ENCODE results near the gene STIM1.

STIM1 gene

DNA sequence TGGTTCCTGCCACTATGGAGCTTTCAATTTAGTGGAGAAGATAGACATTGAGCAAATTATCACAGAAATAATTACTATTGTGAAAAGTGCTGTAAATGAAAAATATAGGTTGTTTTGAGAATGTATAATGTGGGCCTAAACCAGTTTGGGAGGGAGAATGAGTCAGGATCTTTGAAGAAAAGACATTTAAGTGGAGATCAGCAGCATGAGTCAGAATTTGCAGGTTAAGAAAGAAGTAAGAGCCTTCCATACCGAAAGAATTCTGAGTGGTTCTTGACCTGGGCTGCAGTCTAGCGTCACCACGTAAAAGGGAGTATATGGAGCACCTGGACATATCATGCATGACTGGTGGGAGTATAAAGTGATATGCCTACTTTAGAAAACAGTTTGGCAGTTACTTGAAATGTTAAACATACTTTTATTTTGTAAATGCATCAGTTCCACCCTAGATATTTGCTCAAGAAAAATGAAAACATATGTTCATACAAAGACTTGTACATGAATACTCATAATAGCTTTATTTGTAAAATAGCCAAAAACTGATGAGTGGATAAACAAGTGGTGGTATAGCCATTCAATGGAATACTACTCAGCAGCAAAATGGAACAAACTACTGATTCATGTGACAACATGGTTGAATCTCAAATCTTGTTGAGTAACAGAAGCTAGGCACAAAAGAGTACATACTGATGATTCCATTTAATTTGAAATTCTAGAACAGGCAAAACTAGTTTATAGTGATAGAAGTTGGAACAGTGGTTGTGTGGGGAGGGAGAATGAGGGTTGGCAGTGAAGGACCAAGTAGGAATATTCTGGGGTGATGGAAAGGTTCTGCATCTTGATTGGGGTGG is 99.2 kb downstream of the STIM1 start:
- peak; percentile 63 to 66 for ATAC-seq

DNA sequence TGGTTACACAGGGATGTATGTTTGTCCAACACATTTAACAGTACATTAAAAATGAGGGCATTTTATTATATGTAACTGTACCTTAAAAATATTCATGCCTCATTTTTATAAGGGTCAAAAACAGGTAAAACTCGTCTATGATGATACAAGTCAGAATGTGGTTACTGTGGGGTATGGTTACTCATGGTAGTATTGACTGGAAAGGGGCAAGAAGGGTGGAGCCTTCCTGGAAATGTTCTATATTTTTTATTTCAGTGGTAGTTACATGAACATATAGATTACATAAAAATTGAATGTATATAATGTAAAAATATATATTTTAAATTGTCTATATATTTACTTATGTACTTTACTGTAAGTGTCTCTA is 99.8 kb downstream of the STIM1 start:
- ATAC-seq = peak; percentile 61 to 67

DNA sequence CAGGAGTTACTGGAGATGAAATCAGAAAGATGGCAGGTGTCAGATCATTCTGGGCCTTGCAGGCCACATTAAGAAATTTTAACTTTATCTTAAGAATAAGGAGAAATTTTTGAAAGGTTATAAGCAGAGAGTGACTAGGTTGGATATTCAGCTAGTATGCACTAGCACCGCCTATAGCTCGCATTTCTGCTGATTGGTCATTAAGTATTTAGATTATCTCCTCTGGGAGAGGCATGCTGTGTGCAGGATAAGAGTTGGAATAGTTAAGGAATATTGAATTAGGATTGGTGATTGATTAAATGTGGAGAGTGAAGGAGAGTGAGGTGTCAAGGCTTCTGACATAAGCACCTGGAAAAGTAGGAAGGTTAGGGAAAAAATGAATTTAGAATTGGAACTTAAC is 100.6 kb downstream of the STIM1 start:
- no peak for ATAC-seq

DNA sequence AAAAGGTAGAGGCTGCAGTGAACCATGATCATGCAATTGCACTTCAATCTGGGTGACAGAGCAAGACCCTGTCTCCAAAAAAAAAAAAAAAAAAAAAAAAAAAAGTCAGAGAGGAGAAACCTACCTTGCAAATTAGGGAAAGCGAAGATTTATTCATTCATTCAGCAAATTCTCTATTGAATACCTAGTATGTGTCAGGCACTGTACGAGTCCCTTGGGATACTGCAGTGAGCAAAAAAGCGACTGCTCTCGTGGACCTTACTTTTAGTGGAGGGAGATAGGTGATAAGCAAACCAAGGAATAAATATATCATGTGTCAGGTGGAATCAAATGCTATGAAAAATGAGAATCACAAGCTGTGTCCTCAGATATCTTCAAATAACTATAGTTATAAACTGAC is 101.3 kb downstream of the STIM1 start:
- no peak for ATAC-seq

DNA sequence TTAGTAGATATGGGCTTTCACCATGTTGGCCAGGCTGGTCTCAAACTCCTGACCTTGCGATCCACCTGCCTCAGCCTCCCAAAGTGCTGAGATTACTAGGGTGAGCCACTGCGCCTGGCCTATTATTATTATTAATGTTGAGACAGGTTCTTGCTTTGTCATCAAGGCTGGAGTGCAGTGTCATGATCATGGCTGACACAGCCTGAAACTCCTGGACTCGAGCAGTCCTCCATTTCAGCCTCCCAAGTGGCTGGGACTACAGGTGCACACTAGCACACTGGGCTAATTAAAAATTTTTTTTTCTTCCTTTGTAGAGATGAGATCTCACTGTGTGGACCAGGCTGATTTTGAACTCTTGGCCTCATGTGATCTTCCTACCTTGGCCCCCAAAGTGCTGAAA is 102.0 kb downstream of the STIM1 start:
- no peak for ATAC-seq

DNA sequence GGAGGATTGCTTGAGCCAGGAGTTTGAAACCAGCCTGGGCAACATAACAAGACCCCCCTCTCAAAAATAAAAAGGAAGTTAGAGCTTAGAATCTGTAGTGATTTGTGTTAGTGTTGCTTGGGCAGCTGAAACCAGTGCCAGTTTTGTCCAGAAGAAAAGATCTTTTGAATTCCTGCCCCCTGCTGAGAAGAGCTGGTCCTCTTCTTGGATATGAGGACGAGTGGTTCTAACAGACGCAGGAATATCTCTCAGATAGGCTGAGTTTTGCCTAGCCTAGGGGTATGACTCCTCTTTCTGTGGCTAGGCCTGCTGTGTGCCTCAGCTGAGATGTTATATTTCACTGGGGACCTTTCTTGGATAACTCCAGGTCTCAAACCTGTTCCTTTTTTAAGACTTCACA is 102.8 kb downstream of the STIM1 start:
- ATAC-seq = no peak

DNA sequence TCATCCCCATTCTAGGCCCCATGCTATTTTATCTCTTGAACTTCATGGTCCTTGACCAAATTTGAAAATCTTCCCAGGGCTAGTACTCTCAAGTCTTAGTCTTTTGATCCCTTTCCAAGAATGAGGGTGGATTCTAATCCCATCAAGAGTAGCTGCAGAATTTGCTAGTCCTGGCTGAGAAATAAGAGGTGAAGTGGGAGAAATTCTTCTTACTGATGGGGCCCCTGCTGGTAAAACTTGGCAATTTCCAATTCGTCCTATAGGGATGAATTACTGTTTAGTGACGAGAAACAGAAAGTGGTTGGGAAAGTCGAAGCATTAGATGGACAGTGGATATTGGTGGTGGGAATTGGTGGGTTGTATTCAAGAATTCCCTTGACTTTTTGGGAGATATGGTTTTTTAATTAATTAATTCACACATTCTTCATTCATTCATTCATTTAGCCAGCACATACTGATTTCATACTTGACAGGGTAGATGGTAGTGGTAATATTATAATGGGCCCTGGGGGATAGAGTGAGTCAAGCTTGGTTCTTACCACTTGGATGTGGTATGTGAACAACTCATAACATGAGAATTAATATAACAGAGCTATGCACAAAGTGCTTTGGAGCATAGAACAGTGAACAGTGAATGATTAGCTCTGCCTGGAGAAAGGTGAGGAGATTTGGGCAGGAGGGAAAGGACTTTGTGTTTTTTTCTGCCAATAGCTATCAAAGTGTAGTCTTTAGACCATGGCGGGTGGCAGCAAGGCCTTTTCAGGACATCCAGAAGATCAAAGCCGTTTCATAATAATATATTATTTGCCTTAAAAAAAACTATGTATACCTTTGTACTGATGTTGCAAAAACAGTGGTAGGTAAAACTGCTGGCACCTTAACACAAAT is 103.8 kb downstream of the STIM1 start:
- peak; percentile 83 to 85 for ATAC-seq

DNA sequence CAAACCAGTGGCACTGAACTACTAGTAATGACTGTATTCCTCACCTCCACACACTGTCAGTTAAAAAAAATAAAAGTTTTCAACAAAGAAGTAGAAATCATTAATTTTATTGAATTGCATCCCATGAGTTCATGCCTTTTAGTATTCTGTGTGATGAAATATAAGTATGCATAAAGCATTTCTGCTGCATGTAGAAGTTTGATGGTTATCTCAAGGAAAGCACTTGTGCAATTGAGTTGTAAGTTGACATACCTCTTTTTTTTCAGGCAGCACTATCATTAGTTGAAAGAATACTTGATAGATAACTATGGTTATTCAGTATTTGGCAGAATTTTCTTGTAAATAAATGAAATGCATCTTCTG is 104.4 kb downstream of the STIM1 start:
- no peak for ATAC-seq

DNA sequence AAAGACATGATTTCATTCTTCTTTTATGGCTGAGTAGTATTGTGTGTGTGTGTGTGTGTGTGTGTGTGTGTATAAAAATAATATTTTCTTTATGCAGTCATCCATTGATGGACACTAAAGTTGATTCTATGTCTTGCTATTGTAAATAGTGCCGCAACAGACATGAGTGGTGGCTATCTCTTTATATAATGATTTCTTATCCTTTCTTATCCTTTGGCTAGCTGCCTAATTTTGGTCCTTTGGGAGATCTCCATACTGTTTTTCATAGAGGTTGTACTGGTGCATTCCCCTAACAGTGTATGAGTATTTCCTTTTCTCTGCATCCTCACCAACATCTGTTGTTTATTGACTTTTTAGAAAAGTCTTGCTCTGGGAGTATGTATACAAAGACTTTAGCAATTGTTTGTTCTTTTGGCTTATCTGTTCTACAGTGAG is 107.0 kb downstream of the STIM1 start:
- no peak for ATAC-seq

DNA sequence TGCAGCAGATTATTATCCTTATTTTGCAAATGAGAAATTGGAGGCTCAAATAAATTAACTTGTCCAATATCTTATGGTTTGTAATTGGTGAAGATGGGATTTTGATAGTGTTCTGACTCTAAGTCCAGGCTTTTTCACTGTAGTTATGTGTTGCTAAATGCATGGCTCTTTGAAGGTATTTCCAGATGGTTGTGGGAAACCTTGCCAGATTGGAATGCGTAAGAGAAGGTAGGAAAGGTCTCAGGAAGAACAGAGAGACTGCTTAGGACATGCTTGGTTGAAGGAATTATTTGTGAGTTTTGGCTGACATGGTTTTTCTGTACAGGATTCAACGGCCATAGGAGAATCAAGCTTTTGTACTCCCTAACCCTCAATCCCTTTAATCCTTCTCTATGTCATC is 108.6 kb downstream of the STIM1 start:
- ATAC-seq = no peak

DNA sequence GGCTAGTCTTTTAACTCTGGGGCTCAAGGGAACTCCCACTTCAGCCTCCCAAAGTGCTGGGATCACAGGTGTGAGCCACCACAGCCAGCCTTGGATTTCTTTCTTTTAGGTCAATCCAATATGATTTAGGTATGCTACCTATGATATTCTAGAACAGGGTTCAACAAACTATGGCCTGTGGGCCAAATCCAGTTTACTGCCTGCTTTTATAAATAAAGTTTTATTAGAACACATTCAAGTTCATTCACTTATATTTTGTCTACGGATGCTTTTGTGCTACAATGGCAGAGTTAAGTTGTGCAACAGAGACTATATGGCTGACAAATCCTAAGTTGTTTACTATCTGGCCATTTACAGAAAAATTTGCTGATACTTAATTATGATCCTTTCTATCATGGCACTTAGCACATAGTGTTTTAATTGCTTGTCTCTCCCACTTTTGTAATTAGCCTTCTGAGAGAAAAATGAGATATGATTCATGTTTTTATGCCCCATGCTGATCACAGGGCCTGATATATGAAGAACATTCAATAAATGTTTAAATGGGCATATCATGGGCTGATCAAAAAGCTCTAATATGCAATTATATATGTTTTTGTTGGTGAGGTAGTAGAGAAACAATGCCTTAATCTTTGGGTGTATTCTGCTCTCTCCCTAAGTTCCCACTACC is 109.6 kb downstream of the STIM1 start:
- no peak for ATAC-seq

DNA sequence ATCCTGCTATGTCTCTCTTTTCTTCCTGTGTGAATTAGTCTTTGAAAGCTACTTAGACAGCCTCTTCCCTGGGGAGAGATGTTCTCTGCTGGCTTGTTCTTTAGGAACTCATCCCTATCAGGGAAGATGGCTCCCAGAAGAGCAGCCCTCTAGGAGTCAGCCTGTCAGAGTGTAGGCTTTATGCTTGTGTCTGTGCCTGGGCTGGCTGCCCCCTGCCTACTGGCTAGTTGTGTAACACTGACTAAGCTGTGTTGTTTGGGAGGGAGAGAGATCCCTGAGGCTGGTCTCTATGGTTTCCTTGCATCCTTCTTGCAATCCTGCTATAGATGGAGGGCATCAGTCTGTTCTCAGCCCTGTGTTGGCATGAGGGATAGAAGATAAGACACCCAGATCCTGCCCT is 112.2 kb downstream of the STIM1 start:
- no peak for ATAC-seq

DNA sequence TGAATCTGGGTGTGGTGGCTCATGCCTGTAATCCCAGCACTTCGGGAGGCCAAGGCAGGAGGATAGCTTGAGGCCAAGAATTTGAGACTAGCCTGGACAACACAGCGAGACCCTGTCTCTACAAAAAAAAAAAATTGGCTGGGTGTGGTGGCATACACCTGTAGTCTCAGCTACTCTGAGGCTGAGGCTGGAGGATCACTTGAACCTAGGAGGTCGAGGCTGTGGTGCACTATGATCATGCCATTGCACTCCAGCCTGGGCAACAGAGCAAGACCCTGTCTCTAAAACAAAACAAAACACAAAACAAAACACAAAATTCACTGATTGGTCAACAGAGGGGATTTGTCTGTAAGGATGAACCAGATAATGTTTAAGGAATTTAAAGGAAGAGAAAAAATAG is 113.7 kb downstream of the STIM1 start:
- ATAC-seq = no peak

DNA sequence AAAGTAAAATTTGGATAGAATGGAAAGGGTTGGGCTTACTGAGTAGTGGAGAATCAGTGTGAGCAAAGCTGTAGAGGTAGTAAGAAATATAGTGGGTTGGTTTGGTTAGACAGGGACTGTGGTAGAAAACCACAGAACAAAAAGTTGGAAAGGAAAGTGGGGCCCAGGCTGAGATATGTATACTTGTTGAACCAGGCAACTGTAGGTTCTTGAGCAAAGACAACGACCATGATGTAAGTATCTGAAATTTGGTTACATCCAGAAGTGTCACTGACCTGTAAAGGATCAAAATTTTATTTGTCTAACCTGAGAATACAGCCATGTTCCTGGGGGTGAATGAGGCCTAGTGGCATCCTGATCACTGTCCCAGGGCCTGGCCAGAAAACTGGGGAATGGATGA is 114.1 kb downstream of the STIM1 start:
- peak; percentile 51 to 60 for ATAC-seq

DNA sequence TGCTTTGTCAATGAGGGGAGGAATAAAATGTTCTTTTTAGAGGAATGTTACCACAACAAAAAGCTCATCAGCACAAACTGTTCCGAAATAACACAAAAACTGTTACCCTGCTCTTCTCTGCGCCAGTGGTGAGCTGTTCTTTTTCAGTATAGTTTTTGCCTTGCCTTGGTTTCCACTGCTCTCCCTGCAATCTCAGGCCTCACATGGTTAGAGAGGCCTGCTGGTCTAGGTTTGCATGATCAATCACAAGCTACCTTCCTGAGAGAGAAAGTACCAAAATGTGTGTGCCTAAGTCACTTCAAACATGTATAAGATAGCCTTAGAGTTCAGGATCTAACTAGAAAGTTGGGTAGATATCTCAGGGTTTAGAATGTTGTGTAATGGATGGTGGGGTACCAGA is 114.6 kb downstream of the STIM1 start:
- ATAC-seq = peak in 1 of 2 donors; percentile 42

DNA sequence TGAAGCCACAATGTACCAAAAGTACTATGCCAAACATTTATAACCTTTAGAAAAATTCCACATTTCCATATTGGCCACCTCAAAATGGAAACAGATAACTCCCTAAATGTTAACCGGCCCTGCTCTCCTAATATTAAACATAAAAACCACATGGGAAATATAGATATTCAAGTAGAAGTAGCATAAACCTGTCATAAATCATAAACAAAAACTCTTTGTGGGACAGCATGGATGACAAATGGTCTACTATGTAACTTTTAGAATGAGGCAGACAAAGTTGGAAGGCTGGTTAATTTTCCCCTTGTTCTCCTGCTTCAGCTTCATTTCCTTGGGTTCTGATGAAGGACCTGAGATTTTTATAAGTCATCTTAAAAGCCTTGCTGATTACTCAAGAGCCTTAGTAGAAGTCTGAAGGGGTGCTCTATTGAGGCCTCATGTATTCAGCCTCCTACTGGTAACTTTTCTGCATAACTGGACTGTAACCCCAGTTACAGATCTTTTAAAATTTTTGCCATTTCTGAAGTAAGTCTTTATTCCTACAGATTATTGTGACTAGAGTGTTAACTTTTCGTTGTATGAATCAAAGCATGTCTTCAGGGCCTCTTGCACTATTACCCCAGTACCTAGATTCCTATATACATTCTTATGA is 116.4 kb downstream of the STIM1 start:
- peak; percentile 52 to 63 for ATAC-seq

DNA sequence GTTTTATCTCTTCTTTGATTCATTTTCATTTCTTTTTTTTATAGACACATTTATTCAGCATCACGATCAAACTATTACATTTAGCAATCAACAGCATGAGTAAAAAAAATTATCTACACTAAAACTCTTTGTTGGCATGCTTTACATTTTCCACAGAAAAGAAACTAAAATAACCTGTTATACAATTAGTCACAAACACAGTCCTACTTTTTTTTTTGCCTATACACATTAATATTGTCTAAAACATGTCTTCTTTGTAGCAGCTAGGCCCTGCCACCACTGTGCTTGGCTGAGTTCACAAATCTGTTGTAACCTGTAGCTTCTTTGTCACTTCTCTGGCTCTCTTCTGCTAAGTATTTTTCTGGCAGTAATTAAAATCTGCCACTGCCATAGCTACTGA is 117.0 kb downstream of the STIM1 start:
- ATAC-seq = no peak

DNA sequence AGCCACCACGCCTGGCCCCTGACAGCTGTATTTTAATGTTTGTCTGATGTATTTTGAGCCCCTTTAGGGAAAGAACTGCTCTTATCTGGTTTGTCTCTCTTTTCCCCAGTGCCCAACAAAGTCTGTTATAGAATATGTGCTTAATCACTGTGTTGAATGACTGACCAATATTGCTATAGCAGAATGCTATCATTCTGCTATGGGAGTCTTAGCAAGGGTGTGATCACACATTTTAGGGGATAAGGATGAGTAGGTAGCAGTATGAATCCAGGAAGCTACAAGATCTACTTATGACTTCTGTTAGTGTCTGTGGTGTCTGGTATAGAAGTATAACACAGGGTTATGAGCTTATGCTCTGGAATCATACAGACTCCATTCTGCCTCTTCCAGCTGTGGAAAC is 121.6 kb downstream of the STIM1 start:
- ATAC-seq = peak in 1 of 2 donors; percentile 24

DNA sequence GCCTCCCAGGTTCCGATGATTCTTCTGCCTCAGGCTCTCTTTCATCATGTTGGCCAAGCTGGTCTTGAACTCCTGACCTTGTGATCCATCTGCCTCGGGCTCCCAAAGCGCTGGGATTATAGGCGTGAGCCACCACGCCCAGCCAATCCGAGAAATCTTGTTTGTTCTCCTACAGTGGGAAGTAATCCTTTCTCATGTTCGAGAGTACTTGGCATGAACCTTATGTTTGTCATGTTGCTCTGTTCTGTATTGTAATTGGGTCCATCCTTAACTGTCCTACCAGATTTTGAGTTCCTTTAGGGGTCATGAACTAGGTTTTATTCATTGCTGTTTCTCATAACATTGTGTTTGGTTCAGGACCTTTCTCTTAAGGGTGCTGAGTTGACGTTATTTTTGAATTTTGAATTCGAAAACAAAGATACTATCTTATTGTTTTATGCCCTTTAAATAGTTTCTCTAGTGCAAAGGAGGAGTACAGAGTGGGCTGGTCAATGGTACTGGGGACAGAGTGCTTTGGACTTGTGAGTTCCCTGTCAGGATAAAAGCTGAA is 125.7 kb downstream of the STIM1 start:
- no peak for ATAC-seq

DNA sequence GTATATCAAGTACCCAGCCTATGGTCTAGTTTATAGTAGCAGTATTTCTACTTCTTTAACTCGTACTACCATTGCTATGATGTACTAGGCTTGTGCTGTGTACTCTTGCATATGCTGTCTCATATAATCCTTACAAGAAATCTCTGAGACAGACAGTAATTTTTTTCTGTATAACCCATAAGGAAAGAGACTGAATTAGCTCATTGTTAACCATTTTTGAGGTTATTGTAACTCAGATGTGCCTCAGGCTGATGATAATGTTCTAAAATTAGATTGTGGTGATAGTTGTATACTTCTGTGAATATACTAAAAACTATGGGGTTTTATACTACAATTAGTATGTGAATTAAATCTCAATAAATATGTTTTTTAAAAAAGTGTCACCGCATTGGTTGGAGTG is 127.0 kb downstream of the STIM1 start:
- ATAC-seq = peak in 1 of 2 donors; percentile 36

DNA sequence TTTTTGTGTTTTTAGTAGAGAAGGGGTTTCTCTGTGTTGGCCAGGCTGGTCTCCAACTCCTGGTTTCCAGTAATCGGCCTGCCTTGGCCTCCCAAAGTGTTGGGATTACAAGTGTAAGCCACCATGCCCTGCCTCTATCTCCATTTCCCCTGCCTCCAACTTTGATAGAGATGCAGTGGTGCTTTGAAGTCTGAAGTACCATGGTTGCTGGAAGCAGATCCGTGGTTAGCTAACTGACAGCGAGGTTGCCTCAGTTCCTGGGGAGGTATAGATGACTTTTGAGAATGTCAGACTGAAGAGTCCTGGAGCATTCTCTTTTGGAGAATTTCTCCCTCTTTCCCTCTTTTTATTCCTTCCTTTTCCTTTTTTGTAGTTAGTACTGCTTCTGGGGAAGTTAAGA is 127.6 kb downstream of the STIM1 start:
- ATAC-seq = no peak

DNA sequence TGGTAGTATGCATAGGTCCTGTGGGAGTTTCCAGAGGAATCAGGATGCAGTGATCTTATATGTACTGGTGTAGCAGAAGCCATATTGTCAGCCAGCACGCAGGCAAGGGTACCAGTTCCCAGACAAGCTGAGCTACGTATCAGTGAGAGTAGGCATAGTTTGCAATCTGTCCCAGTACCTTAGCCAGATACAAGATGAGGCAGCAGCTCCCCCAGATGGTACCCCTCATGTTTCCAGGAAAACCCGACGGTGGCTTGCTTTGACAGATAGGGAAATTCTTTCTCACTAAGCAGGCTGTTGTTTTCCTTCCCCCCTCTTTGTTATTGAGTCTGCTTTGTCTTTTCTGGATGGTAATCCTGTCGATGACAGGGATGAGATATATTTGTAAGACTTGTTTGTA is 129.4 kb downstream of the STIM1 start:
- peak; percentile 43 to 55 for ATAC-seq

DNA sequence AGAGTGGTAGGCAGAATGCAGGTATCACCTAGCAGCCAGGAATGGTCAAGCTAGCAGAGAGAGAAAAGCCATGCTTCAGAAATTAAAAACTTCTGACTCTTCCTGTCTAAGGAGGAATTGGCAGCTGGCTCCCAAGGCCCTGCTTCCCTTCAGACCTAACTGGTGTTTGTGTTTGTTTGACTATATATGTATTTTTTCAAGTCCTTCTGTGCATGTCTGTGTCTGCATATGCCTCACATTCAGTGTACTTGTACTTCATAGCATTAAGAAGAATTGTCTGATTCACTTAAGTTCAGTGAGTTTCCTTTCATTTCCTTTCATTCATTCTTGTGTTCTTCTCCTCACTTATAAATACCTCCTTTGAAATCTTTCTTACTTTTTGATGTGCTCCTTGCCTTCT is 130.2 kb downstream of the STIM1 start:
- no peak for ATAC-seq
